GM18502 (cell line): Measurements from ENCODE around the gene PADI3.

Experiments used
- ATAC-seq: cut with Tn5 transposase; IDR thresholded peaks from one replicate; pipeline ENCODE4 v1.9.1; 2021; ENCODE audit warnings: mild to moderate bottlenecking; ENCODE audit not compliant: unreplicated experiment, poor library complexity

The PADI3 gene

DNA sequence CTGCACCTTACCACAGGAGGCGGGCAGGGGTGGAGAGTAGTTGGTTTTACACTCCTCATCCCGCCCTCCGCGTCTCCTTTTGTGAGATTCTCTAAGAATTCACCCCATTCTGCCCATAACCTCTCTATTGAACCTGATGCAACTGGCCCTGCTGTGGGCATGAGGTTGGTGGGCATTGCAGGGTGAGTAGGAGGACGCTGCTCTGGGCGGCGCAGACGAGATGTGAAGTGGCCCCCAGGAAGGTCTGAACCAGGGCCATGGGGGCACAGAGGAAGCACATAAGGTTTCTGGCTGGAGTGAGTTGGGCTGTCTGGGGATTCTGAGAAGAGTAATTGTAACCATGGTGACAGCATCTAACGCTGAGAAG, 35.1 kb upstream of the PADI3 start:
- no peak for ATAC-seq

DNA sequence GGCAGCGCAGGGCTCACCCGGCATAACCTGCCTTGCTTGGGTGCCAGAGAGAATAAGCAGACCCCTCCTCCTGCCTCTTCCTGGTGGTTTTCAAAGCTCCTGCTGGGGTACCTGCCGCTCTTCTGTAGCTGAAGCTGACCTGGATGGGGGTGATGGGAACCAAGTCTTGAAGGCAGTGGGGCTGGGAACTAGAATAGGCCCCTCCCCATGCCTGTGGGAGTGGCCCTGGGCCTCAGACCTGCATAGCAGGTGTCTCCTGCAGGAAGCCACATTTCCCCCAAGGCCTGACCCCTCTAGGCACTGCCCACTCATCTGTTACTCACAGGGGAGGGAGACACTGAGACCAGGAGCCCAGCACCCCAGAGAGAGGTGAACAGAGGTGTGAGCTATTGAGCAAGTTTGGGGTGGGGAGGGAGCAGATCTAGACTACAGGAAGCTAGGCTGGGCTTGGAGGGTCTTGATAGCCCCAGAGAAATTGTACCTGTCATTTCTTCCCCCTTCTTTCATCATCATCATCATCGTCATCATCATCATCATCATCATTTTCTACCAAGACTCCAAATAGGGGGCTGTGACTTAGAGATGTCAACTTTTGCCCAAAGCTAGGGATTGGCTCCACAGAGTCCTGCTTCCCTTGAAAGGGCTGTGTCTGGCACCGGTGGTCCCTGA, 33.9 kb upstream of the PADI3 start:
- no peak for ATAC-seq

DNA sequence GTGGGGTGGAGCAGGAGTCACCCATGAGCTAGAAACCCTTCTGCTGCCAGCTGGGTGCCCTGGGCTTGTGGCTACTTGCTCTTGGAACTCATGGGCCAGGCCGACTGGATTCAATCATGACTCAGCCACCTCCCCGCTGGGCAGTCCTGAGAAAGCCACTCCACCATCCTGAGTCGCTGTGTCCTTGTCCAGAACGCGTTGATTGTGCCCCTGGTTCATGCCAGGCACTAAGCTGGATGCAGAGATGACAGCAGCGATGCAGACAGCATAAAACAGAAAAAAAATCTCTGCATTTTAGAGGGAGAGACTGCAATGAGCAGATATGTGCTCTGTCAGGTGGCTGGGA, 33.4 kb upstream of the PADI3 start:
- no peak for ATAC-seq

DNA sequence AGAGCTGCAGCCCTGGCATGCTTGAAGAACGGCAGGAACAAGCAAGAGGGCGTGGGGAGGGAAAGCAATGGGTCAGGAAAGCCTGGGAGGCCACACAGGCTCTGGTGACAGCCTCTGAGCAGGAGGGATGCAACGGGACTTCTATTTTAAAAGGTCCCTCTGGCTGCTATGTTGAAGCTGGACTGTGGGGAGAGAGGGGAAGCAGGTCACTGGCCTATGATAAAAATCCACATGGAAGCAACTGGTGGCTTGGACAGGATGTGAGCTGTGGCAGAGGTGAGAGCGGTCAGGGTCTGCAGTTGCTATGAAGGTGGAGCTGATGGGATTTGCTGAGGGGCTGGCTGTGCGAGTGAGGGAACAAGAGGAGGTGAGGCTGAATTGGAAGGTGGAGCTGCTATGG, 32.8 kb upstream of the PADI3 start:
- ATAC-seq = no peak

DNA sequence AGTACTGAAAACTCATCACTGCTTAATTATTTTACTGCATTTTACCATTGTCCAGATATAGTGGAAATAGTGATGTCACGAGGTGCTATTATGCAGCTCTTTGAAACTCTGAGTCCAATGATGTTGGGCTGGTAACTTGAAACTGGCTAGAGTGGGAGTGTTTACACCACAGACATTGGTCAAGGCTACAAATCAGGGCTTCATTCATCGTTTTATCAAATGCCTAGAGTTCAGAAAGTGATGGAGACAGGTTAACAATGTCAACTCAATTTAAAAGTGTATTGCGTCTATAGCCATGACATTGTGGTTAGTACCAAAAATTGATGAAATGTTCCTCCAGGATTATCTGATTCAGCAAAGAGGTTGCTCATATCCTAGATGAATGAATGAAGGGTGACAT, 31.3 kb upstream of the PADI3 start:
- no peak for ATAC-seq

DNA sequence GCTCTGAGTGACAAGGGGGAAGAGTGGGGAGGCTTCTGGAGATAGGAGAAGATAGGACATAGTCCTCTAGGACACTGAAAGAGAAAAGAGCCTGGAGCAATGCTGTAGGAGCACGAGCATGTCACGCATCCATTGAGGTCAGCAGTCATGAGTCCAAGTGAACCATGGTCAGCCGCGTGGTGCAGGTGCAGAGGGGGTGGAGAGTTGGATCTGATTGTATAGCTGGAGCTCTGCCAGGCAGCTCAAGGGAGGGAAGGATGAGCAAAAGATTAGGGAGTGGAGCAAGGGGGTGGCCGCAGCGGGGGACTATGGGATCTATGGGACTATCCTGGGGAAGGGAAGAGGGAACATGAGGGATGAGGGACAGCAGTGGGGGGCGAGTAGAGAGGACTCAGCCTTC, 30.0 kb upstream of the PADI3 start:
- ATAC-seq = no peak

DNA sequence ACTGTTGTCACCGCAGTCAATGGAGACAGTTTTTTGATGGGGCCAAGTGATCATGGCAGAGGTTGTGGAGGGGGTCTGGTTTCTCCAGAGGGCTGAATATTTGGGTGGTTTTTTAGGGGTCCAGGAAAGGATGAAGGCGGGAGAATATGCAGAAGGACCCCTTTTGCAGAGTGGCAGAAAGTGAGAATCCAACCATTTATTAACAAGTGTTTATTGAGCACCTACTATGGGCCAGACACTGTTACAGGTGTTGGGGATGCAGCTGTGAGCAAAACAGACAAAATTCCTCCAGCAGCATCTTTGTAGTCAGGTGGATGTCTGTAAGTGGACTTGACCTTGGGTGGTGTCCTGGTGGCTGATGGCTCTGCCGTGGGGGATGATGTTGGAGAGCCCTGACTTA, 28.6 kb upstream of the PADI3 start:
- no peak for ATAC-seq

DNA sequence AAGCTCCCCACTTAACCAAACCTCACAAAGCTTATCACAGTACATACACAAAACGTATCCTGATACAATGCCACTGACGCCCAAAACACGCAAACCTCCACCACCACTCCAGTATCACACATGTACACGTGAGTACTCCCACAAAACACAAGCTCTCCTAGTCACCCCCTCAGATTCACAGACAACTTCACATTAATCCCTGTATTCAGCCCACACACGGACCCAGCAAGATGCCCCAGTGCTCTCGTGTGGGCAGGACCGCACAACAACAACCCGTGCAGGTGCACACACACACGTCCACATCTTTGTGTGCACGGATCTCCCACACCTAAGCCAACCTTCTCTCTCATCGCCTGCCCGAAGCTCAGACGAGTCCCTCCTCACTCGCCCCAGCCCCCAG, 26.3 kb upstream of the PADI3 start:
- no peak for ATAC-seq

DNA sequence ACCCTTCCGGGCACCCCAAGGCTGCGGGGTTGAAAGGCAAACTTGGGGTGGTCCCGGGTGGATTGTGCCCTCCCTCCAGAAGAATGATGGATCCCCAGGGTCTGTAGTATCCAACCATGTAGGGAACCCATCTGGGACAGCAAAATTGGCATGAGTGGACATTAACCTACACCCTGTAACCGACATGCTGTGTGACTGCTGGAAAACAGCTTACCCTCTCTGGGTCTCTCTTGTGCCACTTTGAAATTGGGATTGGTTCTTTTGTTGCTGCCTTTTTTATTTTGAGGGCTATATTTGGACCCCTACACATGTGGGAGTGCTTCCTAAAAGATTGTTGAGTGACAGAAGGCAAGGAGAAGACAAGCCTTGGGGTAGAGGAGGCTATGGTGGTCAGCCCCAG, 24.5 kb upstream of the PADI3 start:
- no peak for ATAC-seq

DNA sequence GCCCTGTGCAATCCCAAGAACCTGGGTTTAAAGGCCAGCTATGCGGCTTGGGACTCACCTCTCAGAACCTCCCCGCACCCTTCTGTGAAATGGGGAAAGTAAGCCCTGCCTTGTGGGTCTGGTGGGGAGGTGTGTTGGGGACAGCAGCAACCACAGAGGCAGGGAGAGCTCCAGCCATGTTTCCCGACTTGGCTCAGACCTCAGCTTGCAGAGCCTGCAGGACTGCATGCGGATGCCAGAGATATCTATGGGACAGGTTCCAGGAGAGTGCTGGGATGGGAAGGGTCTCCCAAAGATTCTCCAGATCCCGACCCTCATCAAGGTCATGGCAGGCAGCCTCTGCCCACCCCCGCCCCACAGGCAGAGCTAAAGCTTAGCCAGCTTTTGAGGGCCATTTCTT, 23.8 kb upstream of the PADI3 start:
- ATAC-seq = no peak

DNA sequence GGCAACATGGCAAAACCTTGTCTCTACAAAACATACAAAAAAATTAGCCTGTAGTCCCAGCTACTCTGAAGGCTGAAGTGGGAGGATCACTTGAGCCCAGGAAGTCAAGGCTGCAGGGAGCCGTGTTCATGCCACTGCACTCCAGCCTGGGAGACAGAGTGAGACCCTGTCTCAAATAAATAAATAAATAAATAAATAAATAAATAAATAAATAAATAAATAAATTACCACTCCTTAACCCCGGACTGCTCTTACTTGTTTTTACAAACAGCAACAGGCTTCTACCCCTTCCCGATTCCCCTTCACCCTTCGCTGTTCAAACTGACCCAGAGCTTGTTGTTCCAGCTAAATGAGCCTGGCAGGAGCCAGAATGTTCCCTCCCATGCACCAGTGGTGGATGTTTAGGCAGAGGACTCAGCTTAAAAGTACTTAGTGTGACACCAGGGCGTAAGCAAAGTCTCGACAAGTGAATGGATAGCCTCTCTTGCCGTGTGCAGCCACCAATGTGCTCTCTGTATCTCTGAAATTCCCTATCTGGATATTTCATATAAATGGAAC, 21.5 kb upstream of the PADI3 start:
- no peak for ATAC-seq

DNA sequence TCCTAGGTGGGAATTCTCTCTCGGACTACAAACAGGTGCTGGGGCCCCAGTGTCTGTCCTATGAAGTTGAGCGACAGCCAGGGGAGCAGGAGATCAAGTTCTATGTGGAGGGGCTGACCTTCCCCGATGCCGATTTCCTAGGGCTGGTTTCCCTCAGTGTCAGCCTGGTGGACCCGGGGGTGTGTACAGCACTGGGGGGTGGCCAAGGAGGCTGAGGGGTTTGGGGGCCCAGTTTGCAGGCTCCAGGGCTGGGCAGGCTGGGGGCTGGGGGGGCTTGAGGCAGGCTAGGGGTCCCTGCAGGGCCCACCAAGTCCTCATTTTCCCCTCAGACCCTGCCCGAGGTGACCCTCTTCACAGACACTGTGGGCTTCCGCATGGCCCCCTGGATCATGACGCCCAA, 20.3 kb upstream of the PADI3 start:
- ATAC-seq = no peak

DNA sequence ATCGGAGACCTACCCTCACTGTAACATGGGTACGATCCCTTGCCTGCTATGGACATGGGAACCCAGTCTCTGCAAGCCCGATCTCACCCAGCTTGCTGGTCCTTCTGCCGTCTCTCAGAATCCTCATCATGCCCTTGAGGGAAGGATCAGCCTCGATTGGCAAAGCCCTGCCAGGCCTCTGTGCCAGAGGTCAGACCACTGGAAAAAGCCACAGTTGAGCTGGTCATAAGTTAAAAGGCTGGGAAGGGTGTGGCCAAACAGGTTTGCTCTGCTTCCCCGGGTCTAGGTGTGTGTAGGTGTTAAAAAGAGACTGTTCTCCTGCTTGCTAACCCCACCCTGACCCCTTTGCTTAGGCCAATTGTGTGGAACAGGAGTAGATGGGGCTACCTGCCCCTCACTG, 19.5 kb upstream of the PADI3 start:
- no peak for ATAC-seq

DNA sequence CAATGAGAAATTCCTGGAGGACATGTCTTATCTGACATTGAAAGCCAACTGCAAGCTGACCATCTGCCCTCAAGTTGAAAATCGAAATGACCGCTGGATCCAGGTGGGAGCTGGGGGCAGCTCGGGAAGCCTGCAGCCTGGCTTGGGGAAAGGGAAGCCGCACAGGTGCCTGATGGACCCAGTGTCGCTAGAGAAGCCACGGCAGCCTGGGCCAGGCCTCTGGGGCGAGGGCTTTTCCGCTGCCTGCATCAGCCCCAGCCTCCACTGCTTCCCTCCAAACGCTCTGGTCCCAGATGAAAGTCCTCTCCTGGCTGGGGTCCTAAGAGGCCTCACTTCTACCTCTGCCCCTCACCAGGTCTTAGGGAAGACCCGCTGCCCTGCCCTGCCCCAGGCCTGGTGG, 18.8 kb upstream of the PADI3 start:
- ATAC-seq = no peak

DNA sequence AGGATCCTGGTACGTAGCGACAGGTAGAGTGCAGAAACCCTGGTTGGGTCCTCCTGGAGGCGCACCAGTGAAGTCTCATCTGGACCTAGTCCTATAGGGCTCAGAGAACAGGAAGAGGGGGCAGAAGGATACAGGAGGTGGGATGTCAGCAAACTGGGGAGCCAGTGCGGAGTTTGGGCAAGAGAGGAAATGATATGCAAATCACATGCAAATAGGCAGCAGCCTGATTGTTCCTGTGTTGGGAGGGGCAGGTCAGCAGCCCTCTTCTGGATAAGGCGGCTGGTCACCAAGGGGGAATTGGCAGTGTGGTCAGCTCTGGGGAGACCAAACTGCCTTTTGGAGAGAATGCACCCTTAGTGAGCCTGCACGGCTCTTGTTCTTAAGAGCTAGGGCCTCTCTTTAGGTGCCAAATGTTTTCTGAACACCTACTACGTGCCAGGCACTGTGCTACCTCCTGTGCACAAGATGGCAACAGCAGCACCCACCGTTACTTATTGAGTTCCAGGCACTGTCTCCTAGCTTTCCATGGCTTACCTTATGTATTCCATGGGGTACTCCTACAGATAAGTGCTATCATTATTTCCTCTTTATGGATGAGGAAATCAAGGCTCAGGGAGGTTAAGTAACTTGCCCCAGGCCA, 18.1 kb upstream of the PADI3 start:
- no peak for ATAC-seq

DNA sequence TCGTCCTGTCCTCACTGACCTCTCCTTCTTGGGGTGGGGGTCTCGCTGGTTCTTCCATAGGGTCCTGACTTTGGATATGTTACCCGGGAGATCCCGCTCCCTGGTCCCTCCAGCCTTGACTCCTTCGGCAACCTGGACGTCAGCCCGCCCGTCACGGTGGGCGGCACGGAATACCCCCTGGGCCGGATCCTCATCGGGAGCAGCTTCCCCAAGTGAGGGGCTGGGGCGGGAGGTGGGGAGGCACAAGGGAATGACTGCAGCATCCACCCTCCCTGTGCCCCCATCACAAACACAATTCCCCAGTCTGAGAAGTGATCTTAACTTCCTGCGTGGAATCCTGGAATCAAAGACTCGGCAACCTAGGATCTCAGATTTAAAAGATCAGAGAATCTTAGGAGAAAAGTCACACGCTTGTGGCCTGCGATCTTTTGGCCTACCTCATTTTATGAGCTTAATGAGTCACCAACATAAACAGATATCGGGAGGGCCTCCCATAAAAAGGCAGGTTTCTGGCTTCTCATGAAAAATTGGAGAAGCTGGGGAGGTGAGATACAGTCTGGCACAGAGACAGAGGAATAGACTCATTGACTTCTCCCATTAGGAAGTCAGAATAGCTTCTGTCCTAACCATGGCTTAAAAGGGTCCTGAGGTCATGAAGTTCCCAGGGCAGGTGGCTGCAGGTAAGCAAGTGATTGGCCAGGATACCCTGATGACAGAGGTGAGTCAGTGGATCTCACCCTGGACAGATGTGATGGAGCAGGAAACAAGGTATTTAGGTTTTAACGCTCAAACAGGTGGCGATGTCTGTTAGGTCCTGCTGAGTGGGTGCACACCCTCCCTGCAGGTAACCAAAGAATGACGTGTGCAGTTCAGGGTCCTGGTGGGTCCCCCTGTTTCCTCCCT, 15.9 kb upstream of the PADI3 start:
- no peak for ATAC-seq

DNA sequence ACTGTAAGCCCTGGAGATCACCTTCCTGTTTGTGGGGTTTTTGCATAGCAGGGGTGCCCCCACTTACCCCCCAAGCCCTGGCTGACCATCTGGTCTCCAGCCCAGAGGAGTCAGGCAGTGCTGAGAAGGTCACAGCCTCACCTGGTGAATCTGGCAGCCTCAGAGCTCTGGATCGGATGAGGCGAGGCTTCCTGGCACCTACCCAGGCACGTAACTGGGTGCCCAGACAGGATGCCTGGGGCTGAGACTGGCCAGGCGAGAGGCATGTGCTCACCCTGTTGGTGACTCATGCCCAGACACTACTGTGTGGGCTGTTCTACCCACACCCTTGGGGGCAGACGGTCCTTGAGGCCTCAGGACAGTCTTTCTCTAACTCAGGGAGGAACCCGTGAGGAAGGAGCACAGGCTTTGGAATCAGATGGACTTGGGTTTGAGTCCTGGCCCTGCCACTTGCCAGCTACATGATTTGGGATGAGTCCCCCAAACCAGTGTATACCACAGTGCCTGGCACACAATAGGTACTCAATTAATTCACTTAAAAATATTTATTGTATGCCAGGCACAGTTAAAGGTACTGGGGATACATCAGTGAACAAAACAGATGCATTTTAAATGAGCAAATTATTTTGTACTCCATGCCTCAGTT, 15.1 kb upstream of the PADI3 start:
- no peak for ATAC-seq

DNA sequence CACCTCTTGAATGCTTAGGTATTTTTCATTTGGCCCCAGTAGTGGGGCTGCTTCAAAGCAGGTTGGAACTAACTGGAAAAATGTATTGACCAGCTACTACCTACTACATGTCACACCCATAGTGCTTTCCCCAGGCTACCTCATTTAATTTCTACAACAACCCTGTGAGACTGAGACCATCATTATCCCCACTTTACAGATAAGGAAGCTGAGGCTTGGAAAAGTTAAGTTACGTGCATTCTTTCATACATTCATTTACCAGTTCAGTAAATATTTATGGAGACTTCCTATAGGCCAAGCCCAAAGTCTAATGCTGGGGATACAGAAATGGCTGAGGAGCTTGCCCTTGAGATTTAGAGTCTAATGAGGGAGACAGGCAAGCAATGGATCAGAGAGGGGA, 14.5 kb upstream of the PADI3 start:
- ATAC-seq = no peak

DNA sequence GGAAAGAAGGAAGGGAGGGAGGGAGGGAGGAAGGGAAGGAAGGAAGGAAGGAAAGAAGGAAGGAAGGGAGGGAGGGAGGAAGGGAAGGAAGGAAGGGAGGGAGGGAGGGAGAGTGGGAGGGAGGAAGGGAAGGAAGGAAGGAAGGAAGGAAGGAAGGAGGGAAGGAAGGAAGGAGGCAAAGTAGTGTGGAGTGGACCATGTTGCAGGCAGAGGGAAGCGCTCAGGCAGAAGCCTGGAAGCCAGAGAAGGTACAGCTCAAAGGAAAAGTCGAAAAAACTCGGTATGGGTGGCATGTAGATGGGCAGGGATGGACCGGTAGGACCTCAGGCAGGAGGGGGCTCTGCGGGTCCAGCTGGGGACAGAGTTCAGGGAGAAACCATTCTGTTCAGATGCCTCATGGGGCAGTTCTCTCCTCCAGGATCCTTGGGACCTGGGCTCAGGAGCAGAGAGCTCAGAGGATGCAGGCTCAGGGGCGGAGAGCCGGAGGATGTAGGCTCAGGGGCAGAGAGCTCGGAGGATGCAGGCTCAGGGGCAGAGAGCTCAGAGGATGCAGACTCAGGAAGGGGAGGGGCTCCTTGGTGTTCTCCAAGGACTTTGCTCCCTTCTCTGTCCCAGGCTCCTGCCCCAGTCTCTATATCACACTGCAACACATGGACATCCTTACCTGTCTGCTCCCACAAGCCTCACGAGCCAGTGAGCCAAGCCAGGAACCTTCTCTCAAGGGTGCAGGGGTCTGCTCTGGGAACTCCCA, 13.6 kb upstream of the PADI3 start:
- ATAC-seq = no peak
